ENCODE results near the gene FASN.

Gene FASN

DNA sequence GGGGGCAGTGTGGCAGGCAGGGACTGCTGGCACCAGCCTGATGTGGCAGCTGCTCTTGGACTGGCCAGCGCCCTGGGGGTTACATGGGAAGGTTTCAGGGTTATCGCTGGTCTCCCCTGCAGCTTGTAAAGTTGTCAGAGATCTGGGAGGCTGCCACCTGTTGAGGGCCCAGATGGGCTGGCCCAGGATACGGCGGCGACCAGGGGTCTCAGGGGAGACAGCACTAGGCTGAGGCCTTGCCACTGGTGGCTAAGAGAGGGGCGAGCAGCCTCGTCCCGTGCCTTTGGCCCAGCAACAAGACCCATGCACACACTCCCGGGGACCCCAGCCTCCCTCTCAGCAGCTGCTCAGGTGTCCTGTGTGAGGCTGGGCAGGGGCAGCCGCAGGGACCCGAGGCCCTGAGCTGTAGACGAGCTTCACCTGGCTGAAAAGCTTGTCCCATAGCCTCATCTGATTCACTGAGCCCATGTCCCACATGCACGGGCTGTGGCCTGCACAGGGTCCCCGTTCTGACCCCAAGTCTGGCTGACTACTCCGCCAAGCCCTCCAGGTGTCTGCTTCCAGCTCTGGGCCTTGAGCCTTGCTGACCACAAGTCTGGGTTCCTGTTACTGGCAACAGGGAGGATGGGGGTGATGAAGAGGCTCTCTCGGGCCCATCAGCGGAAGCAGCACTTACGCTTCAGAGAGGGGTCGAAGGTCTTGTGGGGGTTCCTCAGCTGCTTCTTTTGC, 38.6 kb downstream of the FASN start:
- DNase-seq (ENCODE audit: low read depth in 4 of 4, low spot score in 1 of 4) = no peak

DNA sequence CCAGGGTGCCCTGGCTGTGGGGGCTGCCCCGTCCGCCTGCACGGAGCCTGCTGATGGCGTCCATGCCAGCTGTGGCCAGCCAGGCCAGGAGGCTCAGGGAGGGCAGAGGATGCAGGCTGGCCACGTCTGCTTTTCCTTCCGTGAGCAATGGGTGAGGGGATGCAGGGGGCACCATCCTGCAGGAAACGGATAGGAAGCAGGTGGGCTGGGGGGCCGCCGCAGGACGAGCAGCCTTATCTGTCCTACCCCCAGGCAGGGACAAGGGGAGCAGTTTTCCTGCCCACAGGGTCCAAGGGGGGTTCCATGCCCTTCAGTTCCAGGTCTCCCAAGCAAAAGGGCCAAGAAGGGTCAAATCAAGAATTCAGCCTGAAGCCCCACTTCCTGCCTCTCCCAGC, 39.2 kb downstream of the FASN start:
- DNase-seq (ENCODE audit: low read depth in 4 of 4, low spot score in 1 of 4) = no peak

DNA sequence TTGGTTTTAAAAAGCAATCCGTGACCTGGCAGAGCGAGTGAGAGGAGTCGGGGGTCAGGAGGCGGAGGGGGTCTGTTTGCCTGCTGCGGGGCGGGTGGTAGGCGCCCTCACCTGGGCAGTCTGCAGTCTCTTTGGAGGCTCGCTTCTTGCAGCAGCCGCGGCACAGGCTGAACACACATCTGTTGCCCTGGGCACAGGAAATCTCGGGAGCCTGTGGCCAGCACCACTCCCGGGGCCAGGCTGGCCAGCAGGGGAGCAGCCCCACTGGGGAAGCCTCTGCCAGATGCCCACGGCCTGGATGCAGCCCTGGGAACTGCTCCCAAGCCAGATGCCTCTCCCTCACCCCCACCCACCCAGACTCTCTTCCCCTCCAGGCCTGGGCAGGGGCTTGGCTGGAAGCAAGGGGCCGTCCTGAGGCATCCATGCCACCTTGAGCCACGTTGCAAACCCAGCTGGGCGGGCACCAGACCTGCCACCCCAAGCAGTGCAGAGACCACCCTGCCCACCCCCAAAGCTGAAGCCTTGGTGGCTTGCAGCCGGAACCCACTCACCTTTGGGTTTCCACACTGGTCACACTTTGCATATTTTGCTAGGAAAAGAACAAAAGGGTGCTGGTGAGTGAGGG, 39.7 kb downstream of the FASN start:
- no peak for DNase-seq (ENCODE audit: low read depth in 4 of 4, low spot score in 1 of 4)

DNA sequence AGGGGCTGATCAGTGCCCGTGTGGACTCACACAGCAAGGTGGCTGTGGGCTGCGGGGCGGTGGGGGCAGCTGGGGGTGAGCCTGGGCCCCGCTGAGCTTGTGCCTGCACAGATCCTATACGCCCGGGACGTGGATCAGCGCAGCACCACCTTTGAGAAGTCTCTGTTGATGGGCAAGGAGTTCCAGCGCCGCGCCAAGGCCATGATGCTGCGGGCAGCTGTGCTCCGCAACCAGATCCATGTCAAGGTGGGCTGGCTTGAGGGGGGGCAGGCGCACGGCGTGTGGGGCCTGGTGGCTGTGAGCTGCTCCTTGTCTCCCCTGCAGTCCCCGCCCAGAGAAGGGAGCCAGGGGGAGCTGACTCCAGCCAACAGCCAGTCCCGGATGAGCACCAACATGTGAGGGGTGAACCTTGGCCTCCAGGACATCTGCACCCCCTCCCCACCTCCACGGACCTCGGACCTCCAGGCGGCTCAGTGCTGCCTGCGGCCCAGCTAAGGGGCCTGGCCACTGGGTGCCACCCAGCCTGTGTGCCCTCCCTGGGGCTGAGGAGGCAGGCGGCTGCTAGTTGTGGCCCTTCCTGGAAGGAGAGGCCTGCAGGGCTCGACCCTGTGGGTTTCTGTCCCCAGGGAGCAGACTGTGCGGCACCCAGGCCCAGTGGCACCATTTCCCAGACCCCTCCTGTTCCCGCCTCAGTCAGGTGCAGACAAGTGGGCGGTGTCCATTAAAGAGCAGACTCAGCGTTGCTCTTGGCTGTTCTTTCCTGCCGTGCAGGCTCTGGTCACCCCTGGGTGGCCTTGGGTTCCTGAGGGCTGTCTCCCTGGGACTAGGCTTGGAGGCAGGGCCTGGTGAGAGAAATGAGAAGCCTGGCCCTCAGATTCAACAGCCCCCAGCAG, 41.1 kb downstream of the FASN start:
- no peak for DNase-seq (ENCODE audit: low read depth in 4 of 4, low spot score in 1 of 4)

DNA sequence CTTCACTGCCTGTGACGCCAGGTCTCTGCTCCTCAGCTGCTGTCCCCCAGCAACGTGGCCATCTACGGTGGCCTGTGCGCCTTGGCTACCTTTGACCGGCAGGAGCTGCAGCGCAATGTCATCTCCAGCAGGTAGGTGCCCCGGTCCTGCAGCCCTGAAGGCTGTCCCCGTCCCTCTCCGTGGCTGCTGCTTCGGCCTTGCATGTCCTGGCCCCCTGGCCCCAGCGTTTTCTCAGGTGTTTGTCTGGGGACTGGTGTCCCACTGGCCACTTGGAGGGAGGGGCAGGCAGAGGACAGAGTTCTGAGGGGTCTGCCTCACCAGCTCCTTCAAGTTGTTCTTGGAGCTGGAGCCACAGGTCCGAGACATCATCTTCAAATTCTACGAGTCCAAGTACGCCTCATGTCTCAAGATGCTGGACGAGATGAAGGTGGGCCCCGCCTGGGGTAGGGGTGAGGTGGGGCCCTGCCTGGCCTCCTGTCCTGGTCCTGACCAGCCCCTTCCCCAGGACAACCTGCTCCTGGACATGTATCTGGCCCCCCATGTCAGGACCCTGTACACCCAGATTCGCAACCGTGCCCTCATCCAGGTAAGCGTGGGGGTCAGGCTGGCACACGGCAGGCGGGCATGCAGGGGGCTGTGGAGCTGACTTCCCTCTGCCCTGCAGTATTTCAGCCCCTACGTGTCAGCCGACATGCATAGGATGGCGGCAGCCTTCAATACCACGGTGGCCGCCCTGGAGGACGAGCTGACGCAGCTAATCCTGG, 41.9 kb downstream of the FASN start:
- no peak for DNase-seq (ENCODE audit: low read depth in 4 of 4, low spot score in 1 of 4)

DNA sequence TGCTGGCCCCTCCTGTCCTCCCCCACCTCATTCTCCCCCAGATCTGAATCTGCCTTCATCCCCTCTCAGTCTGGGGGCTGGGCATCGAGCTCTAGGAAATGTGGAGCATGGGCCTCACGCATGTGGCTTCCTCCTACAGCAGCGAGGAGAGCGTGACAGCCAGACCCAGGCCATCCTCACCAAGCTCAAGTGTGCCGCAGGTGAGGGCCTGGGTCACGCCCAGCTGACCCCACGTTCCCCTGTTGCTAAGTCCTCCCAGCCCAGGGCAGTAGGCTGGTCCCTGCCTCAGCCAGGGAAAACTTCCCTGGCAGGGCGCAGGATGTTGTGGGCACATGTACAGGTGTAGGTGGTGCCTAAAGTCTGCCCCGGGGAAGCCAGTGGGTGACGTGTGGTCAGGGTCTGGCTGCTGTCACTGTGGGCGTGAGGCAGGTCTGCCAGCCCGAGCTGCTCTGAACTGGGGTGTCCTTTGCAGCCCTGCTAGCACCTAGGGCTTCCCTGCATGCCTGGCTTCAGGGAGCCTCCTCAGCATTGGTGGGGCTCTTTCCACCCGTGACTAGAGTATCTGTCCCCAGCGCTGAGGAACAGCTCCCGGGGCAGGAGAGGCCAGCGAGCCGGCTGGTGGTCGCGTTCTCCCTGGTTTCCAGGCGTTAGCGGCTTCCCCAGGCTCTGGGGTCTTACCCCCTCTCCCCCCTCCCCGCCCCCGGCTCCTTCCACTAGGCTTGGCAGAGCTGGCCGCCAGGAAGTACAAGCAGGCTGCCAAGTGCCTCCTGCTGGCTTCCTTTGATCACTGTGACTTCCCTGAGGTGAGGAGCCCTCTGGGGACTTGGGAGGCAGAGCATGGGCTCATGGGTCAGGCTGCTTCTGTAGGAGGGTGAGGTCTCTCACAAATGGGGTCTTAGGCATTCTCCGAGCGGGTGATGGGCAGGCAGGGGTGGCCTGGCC, 42.7 kb downstream of the FASN start:
- no peak for DNase-seq (ENCODE audit: low read depth in 4 of 4, low spot score in 1 of 4)

DNA sequence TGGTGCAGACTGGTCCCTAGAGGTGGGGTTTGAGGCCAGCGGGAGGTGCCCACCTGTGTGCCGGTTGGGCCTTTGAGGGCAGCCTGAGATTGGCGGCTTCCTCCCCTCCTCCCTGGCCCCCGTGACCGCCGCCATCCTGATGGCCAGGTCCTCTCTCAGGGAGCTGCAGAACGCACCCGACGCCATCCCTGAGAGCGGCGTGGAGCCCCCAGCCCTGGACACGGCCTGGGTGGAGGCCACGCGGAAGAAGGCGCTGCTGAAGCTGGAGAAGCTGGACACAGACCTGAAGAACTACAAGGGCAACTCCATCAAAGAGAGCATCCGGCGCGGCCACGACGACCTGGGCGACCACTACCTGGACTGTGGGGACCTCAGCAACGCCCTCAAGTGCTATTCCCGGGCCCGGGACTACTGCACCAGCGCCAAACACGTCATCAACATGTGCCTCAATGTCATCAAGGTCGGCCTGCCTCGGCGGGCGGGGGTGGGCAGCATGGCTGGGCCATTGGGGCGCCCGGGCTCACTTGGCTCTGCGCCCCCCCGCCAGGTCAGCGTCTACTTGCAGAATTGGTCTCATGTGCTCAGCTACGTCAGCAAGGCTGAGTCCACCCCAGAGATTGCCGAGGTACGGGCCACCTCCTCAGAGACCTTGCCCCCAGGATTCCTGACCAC, 43.5 kb downstream of the FASN start:
- DNase-seq (ENCODE audit: low read depth in 4 of 4, low spot score in 1 of 4) = no peak

DNA sequence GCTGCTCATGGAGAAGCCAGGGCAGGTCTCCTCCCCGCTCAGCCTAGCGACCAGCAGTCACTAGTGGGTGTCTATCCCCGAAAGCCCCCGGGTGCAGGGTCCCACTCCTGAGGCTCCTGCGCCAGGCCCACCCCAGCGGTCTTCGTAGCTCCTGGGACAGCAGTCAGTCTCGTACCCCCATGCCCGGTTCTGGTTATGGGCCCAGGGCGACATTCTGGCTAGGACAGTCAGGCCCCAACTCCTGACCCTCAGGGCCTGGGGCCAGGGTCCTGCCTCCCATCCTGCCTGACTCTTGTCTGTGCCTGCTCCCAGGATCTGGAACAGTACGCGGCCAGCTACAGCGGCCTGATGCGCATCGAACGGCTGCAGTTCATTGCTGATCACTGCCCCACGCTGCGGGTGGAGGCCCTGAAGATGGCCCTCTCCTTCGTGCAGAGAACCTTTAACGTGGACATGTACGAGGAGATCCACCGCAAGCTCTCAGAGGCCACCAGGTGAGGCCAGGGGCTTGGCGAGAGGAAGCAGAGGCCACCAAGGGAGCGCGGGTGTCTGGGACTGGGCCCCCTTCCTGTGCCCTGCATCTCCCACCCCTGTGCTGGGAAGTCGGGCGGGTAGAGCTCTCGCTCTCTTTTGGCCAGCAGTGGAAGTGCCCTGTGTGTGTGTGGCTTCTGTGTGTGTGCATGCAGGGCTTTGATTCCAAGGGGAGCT, 44.3 kb downstream of the FASN start:
- no peak for DNase-seq (ENCODE audit: low read depth in 4 of 4, low spot score in 1 of 4)

DNA sequence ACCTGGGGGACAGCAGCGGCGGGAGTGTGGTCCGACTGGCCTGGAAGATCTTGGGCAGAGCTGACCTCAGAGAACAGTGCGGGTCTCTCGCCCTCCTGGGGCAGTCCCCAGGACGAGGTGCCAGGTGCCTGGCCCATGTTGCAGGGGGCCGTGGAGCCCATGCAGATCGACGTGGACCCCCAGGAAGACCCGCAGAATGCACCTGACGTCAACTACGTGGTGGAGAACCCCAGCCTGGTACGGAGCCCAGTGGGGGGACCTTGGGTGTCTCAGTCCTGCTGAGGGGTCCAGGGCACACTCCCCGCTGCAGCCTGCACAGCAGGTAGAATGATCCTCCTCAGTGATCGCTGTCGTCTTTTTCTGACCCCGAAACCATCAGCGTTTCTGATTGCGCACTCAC, 44.9 kb downstream of the FASN start:
- DNase-seq (ENCODE audit: low read depth in 4 of 4, low spot score in 1 of 4) = no peak

DNA sequence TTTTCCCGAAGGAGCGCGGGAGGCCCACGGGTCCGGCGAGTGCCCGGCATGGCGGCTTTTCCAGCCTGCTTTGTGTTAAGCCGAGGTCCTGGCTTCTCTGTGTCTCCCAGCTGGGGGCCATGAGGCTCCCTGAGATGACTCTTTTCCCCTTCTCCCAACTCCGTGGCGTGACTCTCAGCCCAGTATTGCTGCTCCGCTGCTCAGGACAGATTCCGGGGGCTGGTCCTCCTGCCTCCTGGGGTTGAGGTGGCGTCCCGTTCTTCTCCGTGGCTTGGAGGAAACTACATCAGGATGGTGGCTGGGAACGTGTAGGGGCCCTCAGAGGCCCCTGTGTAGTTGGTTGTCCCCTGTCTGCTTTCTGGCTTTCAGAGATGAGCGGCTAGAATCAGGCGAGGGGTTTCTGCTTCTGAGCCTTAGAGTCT, 45.4 kb downstream of the FASN start:
- no peak for DNase-seq (ENCODE audit: low read depth in 4 of 4, low spot score in 1 of 4)

DNA sequence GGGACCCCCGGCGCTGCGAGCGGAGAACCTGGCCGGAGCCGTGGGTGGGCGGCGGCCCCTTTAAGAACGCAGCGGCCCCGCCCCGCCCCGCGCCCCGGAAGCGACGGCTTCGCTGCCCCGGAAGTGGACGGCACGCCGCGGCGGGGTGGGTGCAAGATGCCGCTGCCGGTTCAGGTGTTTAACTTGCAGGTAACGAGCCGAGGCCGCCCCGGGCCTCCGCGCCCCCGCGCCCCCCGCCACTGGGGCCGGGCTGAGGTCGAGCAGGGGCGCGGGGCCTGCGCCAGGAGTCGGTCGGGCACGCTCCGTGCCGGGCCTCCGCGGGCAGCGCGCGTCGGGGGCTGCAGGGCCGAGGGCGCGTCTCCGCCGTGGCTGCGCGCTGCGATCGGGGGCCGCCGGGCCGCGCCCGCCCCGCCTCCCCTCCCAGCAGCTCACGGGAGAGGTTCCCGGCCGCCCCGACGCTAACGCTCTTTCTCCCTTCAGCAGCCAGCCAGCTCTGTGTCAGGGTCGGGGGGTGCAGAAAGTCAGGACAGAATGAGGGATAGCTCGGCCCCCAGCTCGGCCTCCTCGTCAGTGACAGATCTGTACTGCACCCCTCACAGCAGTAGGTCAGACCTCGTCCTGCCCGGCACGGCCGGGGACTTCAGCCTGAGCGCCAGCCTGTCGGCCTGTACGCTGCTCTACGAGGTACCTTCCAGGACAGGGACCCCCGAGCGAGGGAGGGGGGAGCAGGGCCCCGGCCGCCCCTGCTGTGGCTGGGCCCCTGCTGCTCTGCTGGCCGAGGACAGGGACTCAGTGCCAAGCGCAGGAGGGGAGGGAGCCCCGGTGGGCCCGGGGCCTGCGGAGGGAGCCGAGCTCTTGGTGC, 46.0 kb downstream of the FASN start, which contains the start of the genes GPS1 and RFNG:
GPS1 (plus strand) TSS at position 123 of the 862 bp plus-strand sequence; CDS start at position 157, 34 bp downstream.
RFNG (minus strand) TSS at position 36 of the 862 bp plus-strand sequence. CDS start 45 bp downstream, outside the sequence.
- peak; percentile 67 to 84 (median 80) for DNase-seq (ENCODE audit: low read depth in 4 of 4, low spot score in 1 of 4)

DNA sequence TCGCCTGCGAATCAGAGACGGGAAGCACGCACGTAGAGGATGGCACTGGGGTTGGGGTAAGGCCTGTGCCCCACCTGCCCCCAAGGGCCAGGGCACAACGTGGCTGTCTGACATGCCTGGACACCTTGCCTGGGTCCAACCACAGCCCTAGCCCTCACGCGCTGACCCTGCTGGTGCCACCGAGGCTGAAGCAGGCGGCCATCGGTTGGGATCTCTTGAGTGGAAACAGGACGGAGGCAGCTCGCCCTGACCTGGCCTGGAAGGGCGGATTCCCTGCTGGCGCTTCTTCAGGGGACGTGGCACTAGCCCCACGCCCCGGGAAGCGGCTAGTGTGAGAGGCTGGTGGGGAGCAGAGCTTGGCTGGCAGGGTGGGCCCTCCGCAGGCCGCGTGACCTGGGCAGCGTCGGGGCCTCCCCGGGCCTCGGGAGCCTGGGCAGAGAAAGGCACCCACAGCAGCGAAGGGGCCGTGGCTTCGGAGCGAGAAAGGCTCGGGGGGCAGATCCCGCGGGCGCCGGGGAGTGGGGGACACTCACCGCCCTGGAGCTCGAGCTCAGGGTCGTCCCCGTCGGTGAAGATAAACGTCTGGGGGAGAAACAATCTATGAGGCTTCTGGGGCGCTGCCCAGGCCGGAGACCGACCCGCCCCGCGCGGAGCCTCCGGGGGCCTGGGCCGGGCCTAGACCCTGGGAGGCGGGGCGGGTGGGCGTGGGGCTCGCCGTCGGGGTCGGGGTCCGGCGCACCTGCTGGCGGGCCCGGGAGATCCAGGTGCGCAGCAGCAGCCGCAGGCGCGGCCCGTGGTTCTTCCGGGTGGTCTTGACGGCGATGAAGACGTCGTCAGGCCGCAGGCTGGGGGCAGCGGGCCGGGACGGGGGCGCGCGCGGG, 47.0 kb downstream of the FASN start:
- DNase-seq (ENCODE audit: low read depth in 4 of 4, low spot score in 1 of 4) = no peak

DNA sequence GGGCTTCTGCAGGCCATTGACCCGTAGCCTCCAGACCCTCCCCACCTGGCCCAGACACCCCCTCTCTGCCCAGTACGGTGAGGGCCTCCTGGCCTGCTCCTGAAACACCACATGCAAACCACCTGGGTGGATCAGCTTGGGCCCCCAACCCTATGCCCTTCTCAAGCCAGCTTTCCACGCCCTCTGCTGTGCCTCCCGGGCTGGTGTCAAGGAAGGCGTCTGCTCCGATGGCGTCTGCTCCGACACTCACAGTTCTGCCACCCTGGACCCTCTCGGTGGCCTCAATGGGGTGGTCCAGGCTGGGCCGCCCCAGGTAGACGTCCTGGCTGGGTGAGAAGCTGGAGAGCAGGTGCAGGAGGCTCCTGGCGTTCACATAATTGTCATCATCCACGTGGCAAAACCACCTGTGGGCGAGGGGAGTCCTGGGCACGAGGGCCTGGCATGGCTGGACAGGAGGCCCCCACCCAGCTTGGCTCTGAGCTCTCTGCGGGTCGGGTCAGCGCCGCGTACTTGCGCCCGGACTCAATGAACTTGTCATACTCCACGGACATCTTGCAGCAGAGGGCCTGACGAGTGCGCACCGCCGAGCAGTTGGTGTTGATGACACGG, 47.8 kb downstream of the FASN start:
- no peak for DNase-seq (ENCODE audit: low read depth in 4 of 4, low spot score in 1 of 4)

DNA sequence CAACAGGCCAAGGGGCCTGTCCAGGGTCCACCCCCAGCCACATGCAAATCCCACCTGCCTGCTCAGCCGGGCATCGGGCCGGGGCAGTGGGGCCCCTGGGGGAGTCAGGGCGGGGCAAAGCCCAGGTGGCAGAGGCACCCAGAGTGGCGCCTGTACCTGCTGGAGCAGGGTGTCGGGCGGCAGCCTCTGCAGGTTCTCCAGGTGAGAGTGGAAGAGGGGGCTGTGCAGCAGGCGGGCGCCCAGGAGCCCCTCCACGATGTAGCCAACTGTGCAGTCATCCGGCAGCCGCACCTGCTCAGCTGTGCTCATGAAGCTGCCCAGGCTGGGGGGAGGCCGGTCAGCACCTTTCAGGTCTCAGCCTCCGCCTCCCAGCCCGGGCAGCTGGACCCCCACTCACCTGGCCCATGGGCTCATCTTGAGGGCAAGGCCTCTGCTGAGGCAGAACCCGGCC, 48.5 kb downstream of the FASN start:
- DNase-seq (ENCODE audit: low read depth in 4 of 4, low spot score in 1 of 4) = no peak

DNA sequence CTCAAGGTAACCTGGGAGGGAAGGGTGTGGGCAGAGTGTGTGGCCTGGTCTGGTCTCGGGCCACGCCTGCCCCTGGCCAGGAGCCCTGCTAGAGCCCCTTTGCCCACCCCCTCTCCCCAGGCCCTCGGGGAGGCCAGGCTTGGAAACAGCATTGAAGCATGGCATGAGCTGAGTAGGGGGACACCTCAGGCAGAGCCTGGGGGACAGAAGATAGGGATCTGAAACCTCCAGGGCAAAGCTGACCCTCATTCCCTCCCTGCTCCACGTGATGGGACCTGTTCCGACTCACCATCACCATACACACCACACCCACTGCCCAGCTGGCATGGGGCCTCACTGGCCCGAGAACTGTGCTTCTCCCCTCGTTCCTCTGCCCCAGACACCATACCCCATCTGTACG, 48.9 kb downstream of the FASN start:
- no peak for DNase-seq (ENCODE audit: low read depth in 4 of 4, low spot score in 1 of 4)

DNA sequence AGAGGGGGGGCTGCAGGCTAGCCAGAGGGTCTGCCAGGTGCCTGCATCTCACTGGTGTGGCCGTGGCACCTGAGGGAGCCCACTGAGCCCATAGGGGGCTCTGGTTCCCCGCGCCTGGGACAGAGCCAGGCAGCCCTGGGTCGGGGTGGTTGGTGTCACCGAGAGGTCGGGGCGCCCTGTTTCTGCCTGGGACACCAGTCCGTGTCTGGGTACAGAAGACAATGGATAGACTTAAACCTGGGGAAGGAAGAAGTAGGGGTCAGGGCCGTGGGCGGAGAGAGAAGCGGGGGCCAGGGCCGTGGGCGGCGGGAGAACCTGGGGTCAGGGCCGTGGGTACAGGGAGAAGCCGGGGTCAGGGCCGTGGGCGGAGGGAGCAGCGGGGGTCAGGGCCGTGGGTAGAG, 49.5 kb downstream of the FASN start:
- no peak for DNase-seq (ENCODE audit: low read depth in 4 of 4, low spot score in 1 of 4)

All from stimulated activated CD4-positive, alpha-beta T cell treated with anti-CD3 and anti-CD28 coated beads, Interleukin-1b, Interleukin-23, amount 100 ng/mL, for 24 hours (primary cell).